Dermis microvascular lymphatic vessel endothelial cell (primary cell): Measurements from ENCODE around the gene YARS2. TPM values are rescaled to one million over a fixed set of nuclear protein-coding genes. Genes with fewer than 3 reads are reported as not detected.
"Not testable (repeated sequence)": the region's sequence is repeated elsewhere in the genome, so short reads cannot be mapped to it uniquely, and the experiment has no call there.

Experiments
- DNase-seq, 2 donors: peaks; one replicate each; pipeline versions ENCODE4 v3.0.0 to v3.0.0-alpha.2; 2010; ENCODE audit warnings: low read depth in 2 of 2
- total RNA-seq: library from RNA; depleted of rRNA; stranded (reverse); fragments of >200 nt; gene quantifications from 2 replicates; pipeline ENCODE4 v1.2.1, GENCODE V29; 2014

YARS2 gene
- total RNA-seq, 1 donor from 2014 or later = 33.9 TPM

DNA sequence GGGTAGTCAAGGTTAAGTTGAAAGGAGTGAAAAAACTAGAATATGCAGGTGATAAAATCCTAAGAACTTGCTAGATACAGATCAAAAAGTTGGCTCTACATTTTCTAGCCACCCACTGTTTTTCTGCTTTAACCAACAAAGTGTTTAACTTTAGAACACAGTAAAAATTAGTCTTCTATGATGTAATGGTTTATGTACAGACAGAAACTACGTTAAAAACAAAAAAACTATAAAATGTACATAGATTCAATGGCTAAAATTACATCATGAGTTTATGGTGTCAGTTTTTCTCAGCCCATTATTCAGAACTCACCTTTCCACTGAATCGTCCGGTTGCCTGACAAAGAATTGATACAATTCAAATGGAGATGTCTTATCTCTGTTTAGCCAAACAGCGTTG is 2.1 kb downstream of the YARS2 start:
- DNase-seq = no peak

DNA sequence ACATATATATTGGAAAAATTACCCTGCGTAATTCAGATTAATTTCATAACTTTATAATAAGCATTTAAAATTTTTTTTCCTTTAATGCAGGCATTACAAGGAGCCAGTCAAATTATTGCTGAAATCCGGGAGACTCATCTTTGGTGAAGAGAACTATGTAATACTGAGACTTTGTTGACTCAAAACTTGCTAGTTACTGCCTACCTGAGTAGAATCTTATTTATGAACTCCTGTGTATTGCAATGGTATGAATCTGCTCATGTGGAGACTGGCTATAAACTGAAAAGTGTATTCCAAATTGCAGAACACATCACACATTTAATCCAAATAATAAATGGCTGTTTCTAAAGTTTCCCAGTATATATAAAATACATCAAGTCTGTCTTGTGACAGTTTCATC is 12.4 kb downstream of the YARS2 start:
- no peak for DNase-seq

GRCh38 chr12:32742133-32742532 is 13.6 kb downstream of the YARS2 start:
- no peak for DNase-seq

GRCh38 chr12:32739279-32739678 is 16.4 kb downstream of the YARS2 start:
- DNase-seq = no peak

- no peak for DNase-seq
Observed at GRCh38 chr12:32737715-32738114, 18.0 kb downstream of the YARS2 start.

- DNase-seq = no peak
Observed at GRCh38 chr12:32736445-32736844, 19.3 kb downstream of the YARS2 start.

DNA sequence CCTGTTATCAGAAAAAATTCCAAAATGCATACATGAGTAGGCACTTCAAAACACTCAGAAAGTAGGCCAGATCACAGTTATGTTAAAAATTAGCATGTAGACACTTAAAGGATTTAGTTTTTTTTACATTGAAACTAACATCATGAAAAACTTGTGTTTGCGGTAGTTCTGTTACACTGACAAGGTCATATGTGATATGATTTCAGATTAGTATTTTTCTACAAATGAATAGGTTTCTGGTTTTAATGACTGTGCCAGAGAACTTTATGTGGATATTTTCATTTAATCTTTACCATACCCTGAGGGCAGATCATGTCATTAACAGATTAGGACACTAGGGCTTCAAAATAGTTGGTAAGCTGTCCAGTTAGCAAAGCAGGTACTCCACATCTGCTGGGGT is 20.7 kb downstream of the YARS2 start:
- no peak for DNase-seq

GRCh38 chr12:32727237-32727636 is 28.5 kb downstream of the YARS2 start:
- no peak for DNase-seq

- no peak for DNase-seq
Observed at GRCh38 chr12:32726286-32726685, 29.4 kb downstream of the YARS2 start.

DNA sequence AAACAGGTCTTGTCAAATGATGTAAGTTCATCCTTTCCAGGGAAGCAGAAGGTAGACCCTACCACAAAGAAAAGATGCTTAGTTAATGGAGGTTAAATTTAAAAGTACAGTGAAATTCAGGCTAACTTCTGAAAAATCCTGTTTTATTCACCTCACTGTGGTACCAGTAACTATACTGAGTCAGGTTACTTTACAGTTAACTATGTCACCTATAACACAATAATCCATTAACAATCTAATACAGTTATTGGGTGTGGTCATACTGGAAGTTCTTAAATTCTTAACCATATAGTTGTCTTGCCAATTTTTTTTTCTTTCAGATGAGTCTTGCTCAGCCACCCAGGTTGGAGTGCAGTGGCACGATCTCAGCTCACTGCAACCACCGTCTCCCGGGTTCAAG is 30.4 kb downstream of the YARS2 start:
- not testable (repeated sequence) for DNase-seq

DNA sequence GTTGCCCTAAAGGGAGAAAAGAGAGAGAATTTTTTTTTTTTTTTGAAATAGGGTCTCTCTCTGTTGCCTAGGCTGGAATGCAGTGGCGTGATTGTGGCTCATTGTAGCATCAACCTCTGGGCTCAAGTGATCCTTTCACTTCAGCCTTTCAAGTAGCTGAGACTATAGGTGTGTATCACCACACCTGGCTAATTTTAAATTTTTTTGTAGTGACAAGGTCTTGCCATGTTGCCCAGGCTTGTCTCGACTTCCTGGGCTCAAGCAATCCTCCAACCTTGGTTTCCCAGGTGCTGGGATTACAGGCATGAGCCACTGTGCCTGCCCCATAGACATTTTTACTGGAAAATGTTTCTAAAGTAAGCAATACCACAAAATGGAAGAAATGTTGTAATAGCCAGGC is 36.8 kb downstream of the YARS2 start:
- no peak for DNase-seq

- no peak for DNase-seq
Observed at GRCh38 chr12:32714772-32715171, 40.9 kb downstream of the YARS2 start.

DNA sequence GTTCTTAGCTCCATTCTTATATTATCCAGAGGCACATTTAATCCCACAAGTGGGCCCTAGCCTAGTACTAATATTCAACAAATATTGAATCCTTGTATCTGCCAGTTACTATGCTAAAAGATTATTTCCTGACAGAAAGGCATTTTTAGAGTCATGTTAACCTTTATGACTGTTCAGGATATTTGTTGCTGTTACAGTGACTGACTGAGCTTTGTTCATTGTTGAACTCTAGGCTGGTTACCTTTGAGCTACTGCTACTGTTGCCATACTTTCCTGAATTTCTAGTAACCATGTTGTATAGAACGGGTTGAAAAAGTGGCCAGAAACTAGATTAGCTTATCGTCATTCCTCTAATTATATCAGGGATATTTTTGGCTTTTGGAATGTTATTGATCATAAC is 46.8 kb downstream of the YARS2 start:
- peak; percentile 51 to 74 for DNase-seq

GRCh38 chr12:32706335-32707024 is 49.2 kb downstream of the YARS2 start:
- no peak for DNase-seq

DNA sequence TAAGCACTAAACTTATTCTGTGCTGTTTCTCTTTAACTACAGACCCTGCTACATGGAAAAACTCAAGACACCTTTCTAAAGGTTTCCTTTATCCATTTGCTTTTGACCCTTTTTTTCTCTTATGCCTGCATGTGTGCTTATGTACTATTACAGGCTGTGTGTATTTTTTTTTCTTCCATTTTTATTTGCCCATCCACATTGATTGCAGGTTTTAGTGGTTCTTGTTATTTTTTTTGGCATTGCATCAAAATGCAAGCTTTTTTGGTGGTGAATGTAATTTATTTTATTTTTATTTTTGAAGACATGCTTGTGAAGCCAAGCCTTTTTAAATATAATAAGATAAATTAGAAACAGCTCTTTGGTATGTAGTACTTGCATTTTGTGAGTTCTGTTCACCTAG is 49.9 kb downstream of the YARS2 start:
- DNase-seq = no peak

DNA sequence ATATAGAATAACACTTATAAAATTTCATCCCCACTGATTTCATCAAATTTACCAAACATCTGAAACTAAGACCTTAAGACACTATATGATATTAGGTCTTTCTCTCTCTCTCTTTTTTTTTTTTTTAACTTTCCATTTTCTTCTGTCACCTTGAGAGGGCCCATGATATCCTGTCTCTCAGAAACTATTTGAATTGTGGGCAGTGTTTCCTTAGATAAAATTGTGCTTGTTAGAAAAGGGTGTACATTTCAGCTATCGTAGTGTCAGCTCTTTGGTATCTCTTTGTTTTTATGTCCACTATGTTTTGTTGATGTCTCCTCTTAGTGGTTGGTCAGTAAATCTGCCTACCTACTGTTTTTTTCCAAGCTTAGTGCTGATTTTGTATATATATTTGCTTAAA is 52.8 kb downstream of the YARS2 start:
- no peak for DNase-seq

DNA sequence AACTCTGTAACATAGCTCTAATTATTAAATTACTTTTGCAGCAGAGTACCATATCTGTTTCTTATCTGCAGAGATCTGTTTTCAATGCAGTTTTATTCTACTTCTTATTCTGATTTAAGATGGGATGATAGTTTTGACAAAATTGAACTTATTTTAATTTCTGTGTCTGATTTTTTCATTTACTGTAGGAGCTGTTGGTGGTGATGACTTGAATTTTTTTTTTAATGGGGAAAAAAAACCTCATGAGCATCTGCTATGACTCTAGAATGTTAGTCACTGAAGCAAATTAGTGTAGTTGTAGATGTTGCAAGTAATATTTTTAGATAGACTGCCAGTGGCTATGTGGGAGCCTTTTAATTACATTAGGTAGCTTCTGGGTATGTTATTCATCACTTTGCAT is 53.2 kb downstream of the YARS2 start:
- no peak for DNase-seq

DNA sequence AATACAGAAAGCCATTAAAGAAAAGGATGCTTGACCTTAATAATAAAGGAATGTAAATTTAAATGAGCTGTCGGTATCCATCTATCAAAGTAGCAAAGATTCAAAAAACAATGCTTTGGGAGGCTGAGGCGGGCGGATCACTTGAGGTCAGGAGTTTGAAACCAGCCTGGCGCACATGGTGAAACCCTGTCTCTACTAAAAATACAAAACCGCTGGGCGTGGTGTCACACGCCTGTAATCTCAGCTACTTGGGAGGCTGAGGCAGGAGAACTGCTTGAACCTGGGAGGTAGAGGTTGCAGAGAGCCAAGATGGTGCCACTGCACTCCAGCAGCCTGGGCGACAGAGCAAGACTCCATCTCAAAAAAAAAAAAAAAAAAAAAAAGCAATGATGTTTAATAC is 56.3 kb downstream of the YARS2 start:
- not testable (repeated sequence) for DNase-seq

- DNase-seq = no peak
Observed at GRCh38 chr12:32698285-32698684, 57.4 kb downstream of the YARS2 start.

DNA sequence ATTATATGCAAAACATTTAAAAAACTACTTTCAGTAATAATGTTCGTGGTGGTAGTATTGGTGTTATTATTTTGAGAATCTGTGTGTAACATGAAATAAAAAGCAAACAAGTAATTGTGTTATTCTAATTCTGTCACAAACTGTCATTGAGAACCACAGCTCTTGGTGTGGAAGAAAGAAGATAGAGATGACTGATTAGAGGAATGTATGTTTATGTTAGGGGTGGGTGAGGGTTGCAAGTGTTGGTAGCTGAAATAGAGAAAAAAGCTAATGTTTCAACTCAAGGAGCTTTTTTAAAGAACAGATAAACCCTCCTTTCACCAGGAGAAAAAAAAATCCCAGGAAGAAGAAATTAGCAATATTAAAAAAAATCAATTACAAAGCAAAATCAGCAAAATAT is 58.3 kb downstream of the YARS2 start:
- DNase-seq = no peak
